Lower lobe of right lung (tissue), 2 donors: ENCODE measurements around the gene RGS7. TPM values are rescaled to one million over a fixed set of nuclear protein-coding genes. Genes with fewer than 3 reads are reported as not detected.

ENCODE experiments used
- ATAC-seq, 2 donors: fragments of 200-7000 bp; cut with Tn5 transposase; one replicate each; pipeline ENCODE4 v1.9.1; 2020 to 2022; ENCODE audit warnings: mild to moderate bottlenecking in 2 of 2, moderate library complexity in 2 of 2
- DNase-seq: peaks from one replicate; pipeline ENCODE4 v3.0.0-alpha.2; 2020
- H3K27ac ChIP-seq: fragments of 200-600 bp; one replicate; pipeline ENCODE4 v1.8.0; 2022
- H3K27me3 ChIP-seq: fragments of 200-600 bp; one replicate; pipeline ENCODE4 v1.8.0; 2022; ENCODE audit warnings: low read depth
- H3K36me3 ChIP-seq: fragments of 200-600 bp; one replicate; pipeline ENCODE4 v1.8.0; 2022; ENCODE audit warnings: mild to moderate bottlenecking
- H3K4me1 ChIP-seq: fragments of 200-600 bp; one replicate; pipeline ENCODE4 v1.8.0; 2022
- H3K4me3 ChIP-seq: fragments of 200-600 bp; one replicate; pipeline ENCODE4 v1.8.0; 2022; ENCODE audit warnings: mild to moderate bottlenecking
- H3K9me3 ChIP-seq: fragments of 200-600 bp; one replicate; pipeline ENCODE4 v1.8.0; 2022
- CTCF ChIP-seq: fragments of 200-600 bp; IDR thresholded peaks from one replicate; pipeline ENCODE4 v1.8.0; 2022; ENCODE audit warnings: antibody characterized with exemption, mild to moderate bottlenecking
- intact Hi-C: fragments of 100-400 bp; cut with DNase I; formaldehyde crosslinking; loops from one replicate; pipeline ENCODE4 v1.11.0; 2022
- total RNA-seq: library from RNA; stranded (reverse); fragmentation: NEBNext Ultra II Directional; extraction: Animal tissue kit (Norgen Biotek cat#: 25700); gene quantifications from one replicate; pipeline ENCODE4 v1.2.1, GENCODE V29; 2021
- donor health status: DM: no; HTN: yes; CAD: no; lungs with severe emphysema.

RGS7 gene
- total RNA-seq, 1 donor from 2014 or later = 0.21 TPM

DNA sequence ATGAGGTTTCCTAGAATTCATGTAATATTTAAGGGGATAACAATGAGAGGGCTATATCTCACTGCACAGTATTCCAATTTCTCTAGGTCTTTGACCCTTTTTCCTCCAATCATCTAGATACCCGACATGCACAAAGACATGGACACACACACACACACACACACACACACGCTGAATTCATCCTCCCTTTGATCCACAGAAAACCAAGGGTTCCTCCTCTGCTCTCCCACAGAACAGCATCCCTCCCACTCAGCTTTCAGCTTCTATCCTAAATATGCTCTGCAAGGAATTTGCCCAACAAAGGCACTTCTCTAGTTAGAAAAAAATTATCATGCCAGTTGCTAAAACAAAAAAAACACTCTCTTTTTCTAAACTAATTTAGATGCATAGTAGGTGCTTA, 231.7 kb downstream of the RGS7 start:
- TF ChIP-seq CTCF = no peak
- intact Hi-C loops = no loop called here
- Histone ChIP-seq H3K27ac (no peak overlapping the region), H3K36me3 (no peaks in the 10 kb centered on the region), H3K4me3 (no peak overlapping the region), H3K4me1 (no peaks in the 10 kb centered on the region), H3K27me3 (no peaks in the 10 kb centered on the region), H3K9me3 (no peaks in the 10 kb centered on the region)
- ATAC-seq (no peak), DNase-seq (no peak)

DNA sequence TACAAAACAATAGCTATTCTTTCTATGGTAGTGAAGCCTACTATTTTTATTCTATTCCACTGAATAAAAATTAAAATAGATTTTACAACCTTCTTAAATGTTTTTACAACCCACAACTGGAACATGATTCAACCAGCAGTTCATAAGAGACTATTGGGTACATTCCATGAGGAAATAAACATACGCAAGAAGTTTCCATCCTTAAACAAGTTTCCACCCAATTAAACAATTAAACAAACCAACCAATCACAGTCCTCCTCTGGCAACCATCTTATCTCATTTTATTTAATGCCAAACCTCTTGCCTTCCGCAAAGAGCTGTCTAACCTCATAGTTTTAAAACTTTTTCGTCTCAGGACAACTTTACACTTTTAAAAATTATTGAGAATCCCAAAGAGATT, 239.0 kb downstream of the RGS7 start:
- no peak overlapping the region for H3K4me3 ChIP-seq
- DNase-seq (no peak), ATAC-seq (no peak)
- H3K4me1 ChIP-seq = no peaks in the 10 kb centered on the region
- H3K9me3 ChIP-seq = no peaks in the 10 kb centered on the region
- intact Hi-C loops = no loop called here
- no peaks in the 10 kb centered on the region for H3K27me3 ChIP-seq
- no peak overlapping the region for H3K27ac ChIP-seq
- TF ChIP-seq CTCF = no peak
- no peaks in the 10 kb centered on the region for H3K36me3 ChIP-seq

DNA sequence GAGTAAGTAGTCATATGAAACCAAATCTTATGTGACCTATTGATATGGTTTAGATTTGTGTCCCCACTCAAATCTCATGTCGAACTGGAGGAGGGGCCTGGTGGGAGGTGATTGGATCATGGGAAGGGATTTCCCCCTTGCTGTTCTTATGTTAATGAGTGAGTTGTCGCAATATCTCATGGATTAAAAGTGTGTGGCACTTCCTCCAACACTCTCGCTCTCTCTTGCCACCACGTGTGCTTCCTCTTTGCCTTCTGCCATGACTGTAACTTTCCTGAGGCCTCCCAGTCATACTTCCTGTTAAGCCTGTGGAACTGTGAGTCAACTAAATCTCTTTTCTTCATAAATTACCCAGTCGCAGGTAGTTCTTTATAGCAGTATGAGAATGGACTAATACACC, 241.2 kb downstream of the RGS7 start:
- Histone ChIP-seq H3K4me3 (no peak overlapping the region), H3K27me3 (no peaks in the 10 kb centered on the region), H3K27ac (no peak overlapping the region), H3K36me3 (no peaks in the 10 kb centered on the region), H3K9me3 (no peaks in the 10 kb centered on the region), H3K4me1 (no peaks in the 10 kb centered on the region)
- no peak for TF ChIP-seq CTCF
- ATAC-seq (no peak), DNase-seq (no peak)
- intact Hi-C loops = no loop called here

DNA sequence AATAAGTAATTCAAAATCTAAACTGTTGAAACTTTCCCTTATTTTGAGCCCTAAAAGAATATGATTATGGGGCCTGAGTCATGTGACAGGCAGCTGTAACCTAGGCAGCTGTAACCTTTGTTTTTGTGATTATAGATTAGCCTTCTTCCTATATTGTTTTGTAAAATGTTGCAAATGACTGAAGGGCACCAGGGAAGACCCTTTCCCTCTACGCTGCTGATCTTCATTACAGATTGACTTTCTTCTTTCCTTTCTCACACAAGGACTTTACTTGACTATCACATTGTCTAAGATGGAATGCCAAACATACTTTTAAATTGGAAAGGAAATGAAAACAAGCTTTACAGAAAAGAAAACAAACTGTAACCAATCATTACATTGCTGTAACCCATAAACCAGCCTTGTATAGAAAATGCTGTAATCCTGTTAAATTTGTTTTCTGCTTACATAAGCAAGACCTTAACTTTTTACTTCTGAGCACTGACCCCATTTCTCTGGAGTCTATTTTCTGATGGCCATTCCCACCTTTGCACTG, 242.2 kb downstream of the RGS7 start:
- ATAC-seq = no peak
- H3K4me3 ChIP-seq = no peak overlapping the region
- no peaks in the 10 kb centered on the region for H3K9me3 ChIP-seq
- no peak for DNase-seq
- no peaks in the 10 kb centered on the region for H3K4me1 ChIP-seq
- intact Hi-C loops = no loop called here
- no peak for TF ChIP-seq CTCF
- no peaks in the 10 kb centered on the region for H3K36me3 ChIP-seq
- H3K27ac ChIP-seq = no peak overlapping the region
- no peaks in the 10 kb centered on the region for H3K27me3 ChIP-seq

DNA sequence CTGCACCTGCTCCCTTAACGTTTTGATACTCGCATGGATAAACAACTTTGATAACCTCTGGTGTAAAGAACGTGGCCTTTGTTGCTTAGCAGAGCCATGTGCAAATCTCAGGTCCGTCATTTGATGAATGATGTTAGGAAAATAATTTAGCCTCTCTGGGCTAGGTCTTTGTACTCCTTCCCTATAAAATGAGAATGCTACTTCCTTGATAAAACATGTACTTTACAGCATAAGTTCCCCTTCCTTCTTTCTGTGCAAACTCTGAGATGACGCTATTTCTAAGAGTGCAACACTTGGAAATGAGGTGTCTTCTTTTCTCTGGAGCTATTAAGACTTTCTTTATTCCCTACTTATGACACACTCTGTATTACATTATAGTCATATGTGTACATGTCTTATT, 243.4 kb downstream of the RGS7 start:
- Histone ChIP-seq H3K27me3 (no peaks in the 10 kb centered on the region), H3K4me1 (no peaks in the 10 kb centered on the region), H3K4me3 (no peak overlapping the region), H3K27ac (no peak overlapping the region), H3K36me3 (no peaks in the 10 kb centered on the region), H3K9me3 (no peaks in the 10 kb centered on the region)
- ATAC-seq = no peak
- TF ChIP-seq CTCF = no peak
- intact Hi-C loops = no loop called here
- DNase-seq = no peak

GRCh38 chr1:241109039-241109438, 248.0 kb downstream of the RGS7 start:
- ATAC-seq = no peak
- intact Hi-C loops = no loop called here
- no peak overlapping the region for H3K4me3 ChIP-seq
- no peaks in the 10 kb centered on the region for H3K4me1 ChIP-seq
- no peaks in the 10 kb centered on the region for H3K27me3 ChIP-seq
- TF ChIP-seq CTCF = no peak
- DNase-seq = no peak
- no peaks in the 10 kb centered on the region for H3K36me3 ChIP-seq
- no peak overlapping the region for H3K27ac ChIP-seq
- no peaks in the 10 kb centered on the region for H3K9me3 ChIP-seq
